ENCODE measurements around the gene NPHP1.
"Not testable (repeated sequence)": the region's sequence is repeated elsewhere in the genome, so short reads cannot be mapped to it uniquely, and the experiment has no call there.

DNA sequence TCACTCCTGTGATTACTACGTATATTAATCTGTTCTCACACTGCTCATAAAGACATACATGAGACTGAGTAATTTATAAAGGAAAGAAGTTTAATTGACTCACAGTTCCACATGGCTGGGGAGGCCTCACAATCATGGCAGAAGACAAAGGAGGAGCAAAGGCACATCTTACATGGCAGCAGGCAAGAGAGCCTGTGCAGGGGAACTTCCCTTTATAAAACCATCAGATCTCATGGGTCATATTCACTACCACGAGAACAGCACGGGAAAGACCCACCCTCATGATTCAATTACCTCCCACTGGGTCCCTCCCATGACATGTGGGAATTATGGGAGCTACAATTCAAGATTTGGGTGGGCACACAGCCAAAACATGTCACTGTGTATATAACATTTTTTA lies 8.7 kb upstream of the NPHP1 start:
- TF ChIP-seq, protein P1, sequence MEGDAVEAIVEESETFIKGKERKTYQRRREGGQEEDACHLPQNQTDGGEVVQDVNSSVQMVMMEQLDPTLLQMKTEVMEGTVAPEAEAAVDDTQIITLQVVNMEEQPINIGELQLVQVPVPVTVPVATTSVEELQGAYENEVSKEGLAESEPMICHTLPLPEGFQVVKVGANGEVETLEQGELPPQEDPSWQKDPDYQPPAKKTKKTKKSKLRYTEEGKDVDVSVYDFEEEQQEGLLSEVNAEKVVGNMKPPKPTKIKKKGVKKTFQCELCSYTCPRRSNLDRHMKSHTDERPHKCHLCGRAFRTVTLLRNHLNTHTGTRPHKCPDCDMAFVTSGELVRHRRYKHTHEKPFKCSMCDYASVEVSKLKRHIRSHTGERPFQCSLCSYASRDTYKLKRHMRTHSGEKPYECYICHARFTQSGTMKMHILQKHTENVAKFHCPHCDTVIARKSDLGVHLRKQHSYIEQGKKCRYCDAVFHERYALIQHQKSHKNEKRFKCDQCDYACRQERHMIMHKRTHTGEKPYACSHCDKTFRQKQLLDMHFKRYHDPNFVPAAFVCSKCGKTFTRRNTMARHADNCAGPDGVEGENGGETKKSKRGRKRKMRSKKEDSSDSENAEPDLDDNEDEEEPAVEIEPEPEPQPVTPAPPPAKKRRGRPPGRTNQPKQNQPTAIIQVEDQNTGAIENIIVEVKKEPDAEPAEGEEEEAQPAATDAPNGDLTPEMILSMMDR (IDR thresholded peaks at IDR 0.05; ENCODE audit: extremely low read depth in 1 of 2, insufficient read depth in 1 of 2, low read depth in 1 of 2, low read length in 2 of 2) = not testable (repeated sequence)
- not testable (repeated sequence) for TF ChIP-seq POLR2A (IDR thresholded peaks at IDR 0.05; ENCODE audit: low read depth, low read length)
